GM12878 (cell line): ENCODE results near the gene PLPPR1. TPM values are rescaled to one million over a fixed set of nuclear protein-coding genes. Genes with fewer than 3 reads are reported as not detected.

Source experiments
- ATAC-seq: fragments of 200-7000 bp; cut with Tn5 transposase; 3 replicates; pipeline ENCODE4 v1.9.1; 2020; ENCODE audit warnings: mild to moderate bottlenecking, moderate library complexity
- BruUV-seq: library from RNA; stranded (reverse); fragments of 400-500 nt; replicated peaks from 2 replicates; lab custom pipeline; 2021; lab: Mats Ljungman, UMichigan
- CTCF ChIA-PET: fragments of 300-600 bp; sonication (Branson Sonifier 250); formaldehyde crosslinking; extraction: SDS; loops from one replicate; lab custom pipeline; 2021; ENCODE audit warnings: inconsistent platforms; lab: Yijun Ruan, JAX
- POLR2A ChIA-PET: fragments of 350-600 bp; formaldehyde crosslinking; extraction: SDS; loops from one replicate; lab custom pipeline; 2021; ENCODE audit warnings: inconsistent platforms; lab: Charles Lee
- RAD21 ChIA-PET: fragments of 300-600 bp; sonication (Branson Sonifier 250); formaldehyde crosslinking; loops from one replicate; lab custom pipeline; 2023; ENCODE audit warnings: antibody characterized with exemption; ENCODE audit not compliant: unreplicated experiment; lab: Charles Lee
- SMC1A ChIA-PET: fragments of 300-600 bp; sonication (Branson Sonifier 250); formaldehyde crosslinking; loops from one replicate; lab custom pipeline; 2023; ENCODE audit not compliant: unreplicated experiment, uncharacterized antibody; lab: Charles Lee
- DNase-seq: peaks from one replicate; pipeline ENCODE4 v3.0.0-alpha.2; 2011; ENCODE audit warnings: low read depth, low spot score
- FAIRE-seq: peaks from 3 replicates; lab custom pipeline; 2011; peaks lifted over from hg19 to GRCh38; lab: Jason Lieb, UNC
- H2AFZ ChIP-seq: 2 replicates; pipeline ENCODE4 v1.6.0; 2011; ENCODE audit warnings: low read depth, low read length, control low read depth; ENCODE audit not compliant: control insufficient read depth
- H3K27ac ChIP-seq: 2 replicates; pipeline ENCODE4 v1.5.1; 2011; ENCODE audit warnings: control low read depth; ENCODE audit not compliant: control insufficient read depth, insufficient read depth
- H3K27me3 ChIP-seq, 2 experiments: replicated peaks in 1 of 2; 2 replicates each; pipeline versions ENCODE4 v1.6.0 to v1.6.1; 2011; ENCODE audit warnings: low read length in 1 of 2; ENCODE audit not compliant: control insufficient read depth in 2 of 2, insufficient read depth in 2 of 2
- H3K36me3 ChIP-seq, 2 experiments: 2 replicates each; pipeline ENCODE4 v1.5.1; 2011; ENCODE audit warnings: low read length in 1 of 2; ENCODE audit not compliant: control insufficient read depth in 2 of 2, insufficient read depth in 2 of 2
- H3K4me1 ChIP-seq: 2 replicates; pipeline ENCODE4 v1.6.1; 2011; ENCODE audit warnings: mild to moderate bottlenecking, low read length, moderate library complexity, mixed read lengths; ENCODE audit not compliant: control insufficient read depth, insufficient read depth
- H3K4me2 ChIP-seq: 2 replicates; pipeline ENCODE4 v1.6.0; 2011; ENCODE audit warnings: control low read depth; ENCODE audit not compliant: control insufficient read depth, insufficient read depth
- H3K4me3 ChIP-seq: fragments of 200-600 bp; sonication (generic); 2 replicates; pipeline ENCODE4 v1.5.1; 2016
- H3K79me2 ChIP-seq: 2 replicates; pipeline ENCODE4 v1.6.0; 2011; ENCODE audit warnings: low read length; ENCODE audit not compliant: control insufficient read depth, insufficient read depth
- H3K9ac ChIP-seq: 2 replicates; pipeline ENCODE4 v1.8.0; 2011; ENCODE audit warnings: low read length, control low read depth, mixed read lengths; ENCODE audit not compliant: control insufficient read depth, insufficient read depth
- H3K9me3 ChIP-seq: replicated peaks from 3 replicates; pipeline ENCODE4 v1.5.1; 2011; ENCODE audit warnings: mild to moderate bottlenecking, low read length; ENCODE audit not compliant: control insufficient read depth, insufficient read depth
- H4K20me1 ChIP-seq: 2 replicates; pipeline ENCODE4 v1.6.0; 2011; ENCODE audit not compliant: control insufficient read depth, insufficient read depth
- BRCA1 ChIP-seq: IDR thresholded peaks from 2 replicates; pipeline ENCODE4 v1.6.1; 2011; ENCODE audit warnings: low read depth, low read length, improper control_type of control experiment
- CBFB ChIP-seq: IDR thresholded peaks from 2 replicates; pipeline ENCODE4 v1.6.1; 2016; ENCODE audit warnings: antibody characterized with exemption, low read depth
- CHD4 ChIP-seq: fragments of 200-600 bp; sonication (generic); IDR thresholded peaks from 2 replicates; pipeline ENCODE4 v1.6.1; 2016; ENCODE audit warnings: mild to moderate bottlenecking
- DPF2 ChIP-seq: fragments of 450-650 bp; IDR thresholded peaks from 2 replicates; pipeline ENCODE4 v1.6.1; 2017; ENCODE audit warnings: mild to moderate bottlenecking
- HCFC1 ChIP-seq: fragments of 150-350 bp; IDR thresholded peaks from 2 replicates; pipeline ENCODE4 v1.6.1; 2014; ENCODE audit warnings: low read length
- KAT2A ChIP-seq: conservative IDR thresholded peaks from 2 replicates; pipeline ENCODE4 v1.6.1; 2011; ENCODE audit warnings: low read depth, low read length; ENCODE audit not compliant: control insufficient read depth
- MLLT1 ChIP-seq: fragments of 450-650 bp; IDR thresholded peaks from 2 replicates; pipeline ENCODE4 v1.6.1; 2016; ENCODE audit warnings: mild to moderate bottlenecking
- NFYA ChIP-seq: IDR thresholded peaks from 2 replicates; pipeline ENCODE4 v1.6.1; 2011; ENCODE audit warnings: low read depth, mild to moderate bottlenecking, low read length, improper control_type of control experiment, borderline replicate concordance
- NR2F1 ChIP-seq: fragments of 450-650 bp; conservative IDR thresholded peaks from 2 replicates; pipeline ENCODE4 v1.6.1; 2017; ENCODE audit warnings: mild to moderate bottlenecking
- PAX8 ChIP-seq: fragments of 450-650 bp; IDR thresholded peaks from 2 replicates; pipeline ENCODE4 v1.6.1; 2017; ENCODE audit warnings: mild to moderate bottlenecking, moderate library complexity
- RELA ChIP-seq: fragments of 450-650 bp; IDR thresholded peaks from 2 replicates; pipeline ENCODE4 v1.8.0; 2014; ENCODE audit warnings: borderline replicate concordance; ENCODE audit not compliant: partially characterized antibody
- SIN3A ChIP-seq: IDR thresholded peaks from 2 replicates; pipeline ENCODE4 v1.6.1; 2012; ENCODE audit warnings: low read depth, low read length, improper control_type of control experiment
- SMARCA5 ChIP-seq: fragments of 450-650 bp; IDR thresholded peaks from 2 replicates; pipeline ENCODE4 v1.6.1; 2017; ENCODE audit warnings: mild to moderate bottlenecking
- YY1 ChIP-seq: IDR thresholded peaks from 2 replicates; pipeline ENCODE4 v1.6.1; 2011; ENCODE audit warnings: low read depth, mild to moderate bottlenecking, low read length
- ZNF274 ChIP-seq: IDR thresholded peaks from one replicate; pipeline ENCODE4 v1.8.0; 2011; ENCODE audit not compliant: insufficient read length, insufficient read depth
- ZNF384 ChIP-seq: IDR thresholded peaks from 2 replicates; pipeline ENCODE4 v1.6.1; 2012; ENCODE audit warnings: low read depth, mild to moderate bottlenecking, low read length, improper control_type of control experiment, borderline replicate concordance
- ZSCAN29 ChIP-seq: fragments of 450-650 bp; IDR thresholded peaks from 2 replicates; pipeline ENCODE4 v1.6.1; 2017; ENCODE audit warnings: mild to moderate bottlenecking, moderate library complexity
- WGBS: methylation state at CpG from one replicate; pipeline ENCODE4 v1.1.6; 2016; ENCODE audit warnings: low lambda C conversion rate; ENCODE audit not compliant: insufficient replicate concordance, insufficient coverage; ENCODE audit errors: missing lambda C conversion rate; 5-methylcytosine and 5-hydroxymethylcytosine counted together
- in situ Hi-C: fragments of 300-500 bp; cut with MboI; formaldehyde crosslinking; loops from 9 replicates; pipeline ENCODE4 v1.14.3; 2018; ENCODE audit warnings: mixed read lengths
- intact Hi-C: fragments of 100-400 bp; cut with micrococcal nuclease; formaldehyde crosslinking; loops from one replicate; pipeline ENCODE4 v1.14.2; 2022; ENCODE audit not compliant: unreplicated experiment
- polyA plus RNA-seq, 11 experiments: library from polyadenylated mRNA; depleted of rRNA in 4 of 11; unstranded in 6 of 11; stranded (reverse) in 5 of 11; fragments of >200 nt; fragmentation: Nextera tagmentation in 4 of 11; fragmentation: Illumina TruSeq in 1 of 11; extraction: Ambion mirVana in 4 of 11; extraction: Trizol in 1 of 11; gene quantifications; 1 replicate in 1 of 11; 2 replicates in 10 of 11; pipeline versions ENCODE4 v1.2.1 to v1.2.3, GENCODE V29; 2011 to 2016; ENCODE audit warnings: inconsistent platforms in 2 of 11, missing spikeins in 2 of 11, low read depth in 1 of 11
- total RNA-seq, 4 experiments: library from RNA; depleted of rRNA in 3 of 4; stranded (reverse); fragments of >200 nt in 3 of 4; fragmentation: Illumina TruSeq in 1 of 4; extraction: Trizol in 1 of 4; gene quantifications; 2 replicates each; pipeline versions ENCODE4 v1.2.1 to v1.2.3, GENCODE V29; 2013 to 2021
- TF ChIP-seq, protein P1 (sequence below): fragments of 450-650 bp; IDR thresholded peaks from 2 replicates; pipeline ENCODE4 v1.6.1; 2016; ENCODE audit warnings: mild to moderate bottlenecking

The PLPPR1 gene
- total and polyA plus RNA-seq, 10 of the 15 experiments (the other 5 are each of a cell fraction or from before 2014, with no cell fraction given), result 0.69 TPM; not detected in 9

DNA sequence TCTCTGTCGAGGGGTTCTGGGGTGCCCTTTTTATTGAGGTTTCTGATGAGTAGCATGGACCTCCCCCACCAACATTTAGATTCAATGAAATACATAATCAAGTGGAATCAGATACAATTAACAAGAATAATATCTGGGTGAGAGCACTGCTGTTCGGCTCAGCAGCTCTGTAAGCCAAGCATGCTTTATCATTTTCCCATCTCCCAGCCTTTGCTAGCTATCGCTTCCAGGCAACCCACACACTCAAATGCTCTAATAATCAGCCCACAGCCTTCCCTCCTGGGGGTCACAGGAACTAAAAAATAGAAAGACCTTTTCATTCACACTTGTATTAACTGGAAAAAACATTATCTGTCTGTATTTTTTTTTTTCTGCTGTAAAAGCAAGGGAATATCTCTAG lies 8.9 kb downstream of the PLPPR1 start:
- Histone ChIP-seq H3K79me2 (no peaks in the 10 kb centered on the region), H3K9ac (no peak overlapping the region), H2AFZ (no peak overlapping the region), H3K27me3 (0 out of 4 replicates have a peak, but pooled peaks cover 0 to under 1% of the 10 kb centered on the region in 2 experiments), H3K4me1 (no peaks in the 10 kb centered on the region), H3K9me3 (no peaks in the 10 kb centered on the region), H3K4me3 (no peak overlapping the region), H3K36me3 (no peaks in the 10 kb centered on the region), H4K20me1 (no peaks in the 10 kb centered on the region), H3K27ac (no peak overlapping the region), H3K4me2 (no peak overlapping the region)
- 0% methylated on average over 3 of the region's 3 CpGs for WGBS
- intact Hi-C loops, result no loop called here
- SMC1A ChIA-PET, result no interaction called here
- RAD21 ChIA-PET, result no interaction called here
- no TSS peak for BruUV-seq
- in situ Hi-C loops, result no loop called here
- POLR2A ChIA-PET, result interaction anchor here (0.7 kb wide), 1 partner anchor 171 kb away, joined by 3 read pairs; no protein-coding TSS in a partner anchor
- FAIRE-seq (no peak), ATAC-seq (no peak), DNase-seq (no peak)
- CTCF ChIA-PET, result no interaction called here
- TF ChIP-seq NR2F1 (no peak), BRCA1 (no peak), ZSCAN29 (no peak)
- TF ChIP-seq, protein P1, sequence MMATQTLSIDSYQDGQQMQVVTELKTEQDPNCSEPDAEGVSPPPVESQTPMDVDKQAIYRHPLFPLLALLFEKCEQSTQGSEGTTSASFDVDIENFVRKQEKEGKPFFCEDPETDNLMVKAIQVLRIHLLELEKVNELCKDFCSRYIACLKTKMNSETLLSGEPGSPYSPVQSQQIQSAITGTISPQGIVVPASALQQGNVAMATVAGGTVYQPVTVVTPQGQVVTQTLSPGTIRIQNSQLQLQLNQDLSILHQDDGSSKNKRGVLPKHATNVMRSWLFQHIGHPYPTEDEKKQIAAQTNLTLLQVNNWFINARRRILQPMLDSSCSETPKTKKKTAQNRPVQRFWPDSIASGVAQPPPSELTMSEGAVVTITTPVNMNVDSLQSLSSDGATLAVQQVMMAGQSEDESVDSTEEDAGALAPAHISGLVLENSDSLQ, result no peak

- POLR2A ChIA-PET, result no interaction called here
- RAD21 ChIA-PET, result no interaction called here
- no peak for TF ChIP-seq ZNF384
- no peak for TF ChIP-seq KAT2A
- no peak for TF ChIP-seq YY1
- no peak for TF ChIP-seq NFYA
- TF ChIP-seq SMARCA5, result no peak
- TF ChIP-seq RELA, result no peak
- TF ChIP-seq ZNF274, result no peak
- no peak for TF ChIP-seq SIN3A
- TF ChIP-seq PAX8, result no peak
- TF ChIP-seq CBFB, result no peak
- TF ChIP-seq MLLT1, result no peak
- TF ChIP-seq ZSCAN29, result no peak
- no peak for TF ChIP-seq DPF2
- TF ChIP-seq CHD4, result no peak
- no peak for TF ChIP-seq HCFC1
Measured at GRCh38 chr9:101038488-101038887, 10.0 kb downstream of the PLPPR1 start.

More at GRCh38 chr9:101038488-101038887, 10.0 kb downstream of the PLPPR1 start:
- BruUV-seq, result no TSS peak
- FAIRE-seq (no peak), DNase-seq (no peak), ATAC-seq (no peak)
- no peak overlapping the region for H3K9ac ChIP-seq
- H3K4me3 ChIP-seq, result no peak overlapping the region
- WGBS, result 54% methylated on average over 4 of the region's 4 CpGs
- H3K4me2 ChIP-seq, result no peak overlapping the region
- no peak overlapping the region for H3K27ac ChIP-seq
- no peaks in the 10 kb centered on the region for H3K4me1 ChIP-seq
- CTCF ChIA-PET, result interaction anchor here (1.1 kb wide), 1 partner anchor 14 kb away, joined by 3 read pairs; no protein-coding TSS in a partner anchor
- H3K36me3 ChIP-seq, result no peaks in the 10 kb centered on the region
- H3K27me3 ChIP-seq, result no peaks in the 10 kb centered on the region
- H2AFZ ChIP-seq, result no peak overlapping the region
- H3K9me3 ChIP-seq, result no peaks in the 10 kb centered on the region
- no peaks in the 10 kb centered on the region for H3K79me2 ChIP-seq
- in situ Hi-C loops (no loop called here), intact Hi-C loops (no loop called here)
- H4K20me1 ChIP-seq, result no peaks in the 10 kb centered on the region
- SMC1A ChIA-PET, result no interaction called here
